ENCODE data around the gene KCNAB1.
"Not testable (repeated sequence)": the region's sequence is repeated elsewhere in the genome, so short reads cannot be mapped to it uniquely, and the experiment has no call there.

The KCNAB1 gene

GRCh38 chr3:156181509-156181908, 61.1 kb downstream of the KCNAB1 start:
- peak; percentile 59 for DNase-seq (ENCODE audit: low read depth, low spot score)
- no peak for TF ChIP-seq CTCF (IDR thresholded peaks at IDR 0.05; ENCODE audit: low read depth, low read length)
- in situ Hi-C loops (cut with HindIII; ENCODE audit: low sequenced_read_pairs), result no loop called here
- H3K4me3 ChIP-seq (ENCODE audit: low read depth, low read length), result no peak overlapping the region

GRCh38 chr3:156183396-156183795, 63.0 kb downstream of the KCNAB1 start:
- TF ChIP-seq CTCF (IDR thresholded peaks at IDR 0.05; ENCODE audit: low read depth, low read length), result no peak
- no peak overlapping the region for H3K4me3 ChIP-seq (ENCODE audit: low read depth, low read length)
- in situ Hi-C loops (cut with HindIII; ENCODE audit: low sequenced_read_pairs), result no loop called here
- DNase-seq (ENCODE audit: low read depth, low spot score), result no peak

- TF ChIP-seq CTCF (IDR thresholded peaks at IDR 0.05; ENCODE audit: low read depth, low read length), result no peak
- in situ Hi-C loops (cut with HindIII; ENCODE audit: low sequenced_read_pairs), result no loop called here
- DNase-seq (ENCODE audit: low read depth, low spot score), result no peak
- no peak overlapping the region for H3K4me3 ChIP-seq (ENCODE audit: low read depth, low read length)
Observed at GRCh38 chr3:156184156-156184555, 63.8 kb downstream of the KCNAB1 start.

- peak; percentile 45 for DNase-seq (ENCODE audit: low read depth, low spot score)
- no peak for TF ChIP-seq CTCF (IDR thresholded peaks at IDR 0.05; ENCODE audit: low read depth, low read length)
- in situ Hi-C loops (cut with HindIII; ENCODE audit: low sequenced_read_pairs), result no loop called here
- no peak overlapping the region for H3K4me3 ChIP-seq (ENCODE audit: low read depth, low read length)
Observed at GRCh38 chr3:156187146-156187769, 66.9 kb downstream of the KCNAB1 start.

- no peak for DNase-seq (ENCODE audit: low read depth, low spot score)
- in situ Hi-C loops (cut with HindIII; ENCODE audit: low sequenced_read_pairs), result no loop called here
- H3K4me3 ChIP-seq (ENCODE audit: low read depth, low read length), result no peak overlapping the region
- no peak for TF ChIP-seq CTCF (IDR thresholded peaks at IDR 0.05; ENCODE audit: low read depth, low read length)
Observed at GRCh38 chr3:156188757-156189156, 68.4 kb downstream of the KCNAB1 start.

GRCh38 chr3:156189927-156190326, 69.5 kb downstream of the KCNAB1 start:
- in situ Hi-C loops (cut with HindIII; ENCODE audit: low sequenced_read_pairs), result no loop called here
- TF ChIP-seq CTCF (IDR thresholded peaks at IDR 0.05; ENCODE audit: low read depth, low read length), result no peak
- H3K4me3 ChIP-seq (ENCODE audit: low read depth, low read length), result no peak overlapping the region
- no peak for DNase-seq (ENCODE audit: low read depth, low spot score)

- DNase-seq (ENCODE audit: low read depth, low spot score); in situ Hi-C loops (cut with HindIII; ENCODE audit: low sequenced_read_pairs); H3K4me3 ChIP-seq (ENCODE audit: low read depth, low read length): not testable (repeated sequence)
Observed at GRCh38 chr3:156194945-156195344, 74.6 kb downstream of the KCNAB1 start.

- in situ Hi-C loops (cut with HindIII; ENCODE audit: low sequenced_read_pairs); H3K4me3 ChIP-seq (ENCODE audit: low read depth, low read length); DNase-seq (ENCODE audit: low read depth, low spot score): not testable (repeated sequence)
Observed at GRCh38 chr3:156197152-156197551, 76.8 kb downstream of the KCNAB1 start.
